MM.1S (cell line): ENCODE data around the gene DYNLT4.

ENCODE experiments used
- DNase-seq: peaks from one replicate; pipeline ENCODE4 v3.0.0-alpha.2; 2015
- H2AFZ ChIP-seq: fragments of 300-600 bp; sonication (generic); 2 replicates; pipeline ENCODE4 v1.6.0; 2016; ENCODE audit warnings: antibody characterized with exemption, low read length
- H3F3A ChIP-seq: fragments of 300-600 bp; sonication (generic); 2 replicates; pipeline ENCODE4 v1.6.1; 2016; ENCODE audit warnings: mild to moderate bottlenecking, antibody characterized with exemption, low read length, moderate library complexity, mixed read lengths; ENCODE audit not compliant: insufficient read depth
- H3K27ac ChIP-seq: fragments of 300-600 bp; sonication (generic); 2 replicates; pipeline ENCODE4 v1.5.1; 2016; ENCODE audit warnings: mild to moderate bottlenecking, low read length
- H3K27me3 ChIP-seq: fragments of 300-600 bp; sonication (generic); replicated peaks from 2 replicates; pipeline ENCODE4 v1.6.0; 2016; ENCODE audit warnings: low read length; ENCODE audit not compliant: insufficient read depth
- H3K36me3 ChIP-seq: fragments of 300-600 bp; sonication (generic); replicated peaks from 2 replicates; pipeline ENCODE4 v1.6.1; 2016; ENCODE audit warnings: mild to moderate bottlenecking, low read length, mixed read lengths; ENCODE audit not compliant: insufficient read depth
- H3K4me1 ChIP-seq: fragments of 300-600 bp; sonication (generic); 2 replicates; pipeline ENCODE4 v1.6.1; 2016; ENCODE audit warnings: low read length, mixed read lengths
- H3K4me2 ChIP-seq: fragments of 300-600 bp; sonication (generic); 2 replicates; pipeline ENCODE4 v1.6.0; 2016; ENCODE audit warnings: low read depth, low read length
- H3K4me3 ChIP-seq: fragments of 300-600 bp; sonication (generic); 2 replicates; pipeline ENCODE4 v1.5.1; 2016; ENCODE audit warnings: low read length, mixed read lengths
- H3K79me2 ChIP-seq: fragments of 300-600 bp; sonication (generic); 2 replicates; pipeline ENCODE4 v1.6.1; 2016; ENCODE audit warnings: mixed run types, low read length, mixed read lengths
- H3K9ac ChIP-seq: fragments of 300-600 bp; sonication (generic); 2 replicates; pipeline ENCODE4 v1.6.1; 2016; ENCODE audit warnings: low read length, mixed read lengths
- H3K9me2 ChIP-seq: fragments of 300-600 bp; sonication (generic); replicated peaks from 2 replicates; pipeline ENCODE4 v1.6.1; 2016; ENCODE audit warnings: mild to moderate bottlenecking, low read length, mixed read lengths; ENCODE audit not compliant: insufficient read depth
- H3K9me3 ChIP-seq: fragments of 300-600 bp; sonication (generic); replicated peaks from 2 replicates; pipeline ENCODE4 v1.6.1; 2016; ENCODE audit warnings: mild to moderate bottlenecking, low read length, mixed read lengths; ENCODE audit not compliant: insufficient read depth
- H4K20me1 ChIP-seq: fragments of 300-600 bp; sonication (generic); 2 replicates; pipeline ENCODE4 v1.6.1; 2016; ENCODE audit warnings: mild to moderate bottlenecking, low read length, moderate library complexity, mixed read lengths; ENCODE audit not compliant: insufficient read depth
- CTCF ChIP-seq: fragments of 300-600 bp; sonication (generic); IDR thresholded peaks from 2 replicates; pipeline ENCODE4 v1.5.1; 2016; ENCODE audit warnings: antibody characterized with exemption, low read length, mixed read lengths
- EZH2 ChIP-seq: fragments of 300-600 bp; sonication (generic); optimal IDR thresholded peaks from 2 replicates; pipeline ENCODE3; 2017; ENCODE audit warnings: low read depth, mild to moderate bottlenecking, antibody characterized with exemption, low read length, mixed read lengths
- EZH2phosphoT487 ChIP-seq: fragments of 300-600 bp; sonication (generic); IDR thresholded peaks from 2 replicates; pipeline ENCODE4 v1.6.1; 2018; ENCODE audit warnings: antibody characterized with exemption, low read length

DYNLT4 gene

GRCh38 chr1:44783697-44784093, 23.5 kb downstream of the DYNLT4 start:
- H3K9ac ChIP-seq: no peak overlapping the region
- peaks cover 1% of the 10 kb centered on the region; the same call in 1 of the 2 replicates for H4K20me1 ChIP-seq
- no peak overlapping the region for H3K27ac ChIP-seq
- H3K4me2 ChIP-seq: no peak overlapping the region
- no peak overlapping the region for H2AFZ ChIP-seq
- peaks cover 8% of the 10 kb centered on the region; the same call in 1 of the 2 replicates for H3K4me1 ChIP-seq
- H3K9me2 ChIP-seq: no peaks in the 10 kb centered on the region
- peaks cover 26% of the 10 kb centered on the region for H3F3A ChIP-seq
- H3K27me3 ChIP-seq: no peaks in the 10 kb centered on the region
- H3K36me3 ChIP-seq: peaks cover 2% of the 10 kb centered on the region
- H3K79me2 ChIP-seq: peaks cover 1% of the 10 kb centered on the region
- DNase-seq: no peak
- TF ChIP-seq EZH2phosphoT487 (no peak), EZH2 (no peak), CTCF (no peak)
- no peaks in the 10 kb centered on the region for H3K9me3 ChIP-seq
- H3K4me3 ChIP-seq: no peak overlapping the region

GRCh38 chr1:44780583-44781121, 26.5 kb downstream of the DYNLT4 start:
- H3K4me2 ChIP-seq: no peak overlapping the region
- H4K20me1 ChIP-seq: peaks cover 11% of the 10 kb centered on the region; the same call in 1 of the 2 replicates
- H3K27me3 ChIP-seq: no peaks in the 10 kb centered on the region
- no peak overlapping the region for H3K4me3 ChIP-seq
- H3F3A ChIP-seq: peaks cover 54% of the 10 kb centered on the region
- DNase-seq: no peak
- peaks cover 11% of the 10 kb centered on the region; the same call in 1 of the 2 replicates for H3K4me1 ChIP-seq
- H3K9me3 ChIP-seq: no peaks in the 10 kb centered on the region
- no peak for TF ChIP-seq CTCF
- no peak for TF ChIP-seq EZH2phosphoT487
- no peak for TF ChIP-seq EZH2
- no peak overlapping the region for H2AFZ ChIP-seq
- peaks cover 32% of the 10 kb centered on the region for H3K79me2 ChIP-seq
- no peak overlapping the region for H3K9ac ChIP-seq
- H3K27ac ChIP-seq: no peak overlapping the region
- H3K36me3 ChIP-seq: peaks cover 18% of the 10 kb centered on the region
- H3K9me2 ChIP-seq: no peaks in the 10 kb centered on the region

GRCh38 chr1:44778705-44779576, 28.2 kb downstream of the DYNLT4 start:
- H3F3A ChIP-seq: peaks cover 56% of the 10 kb centered on the region
- H3K9me3 ChIP-seq: no peaks in the 10 kb centered on the region
- H4K20me1 ChIP-seq: peaks cover 11% of the 10 kb centered on the region; the same call in 1 of the 2 replicates
- H3K79me2 ChIP-seq: peaks cover 41% of the 10 kb centered on the region
- H3K36me3 ChIP-seq: peaks cover 18% of the 10 kb centered on the region
- no peaks in the 10 kb centered on the region for H3K27me3 ChIP-seq
- TF ChIP-seq EZH2phosphoT487 (no peak), EZH2 (no peak), CTCF (no peak)
- no peak overlapping the region for H3K4me3 ChIP-seq
- no peak for DNase-seq
- no peak overlapping the region for H2AFZ ChIP-seq
- H3K9me2 ChIP-seq: no peaks in the 10 kb centered on the region
- 0 out of 2 replicates have a peak, but pooled peaks cover 7% of the 10 kb centered on the region for H3K4me1 ChIP-seq
- H3K4me2 ChIP-seq: no peak overlapping the region
- H3K27ac ChIP-seq: no peak overlapping the region
- H3K9ac ChIP-seq: no peak overlapping the region
